HepG2 (cell line): ENCODE data around the gene STIMATE. TPM values are rescaled to one million over a fixed set of nuclear protein-coding genes. Genes with fewer than 3 reads are reported as not detected.

Experiments used
- ATAC-seq: fragments of 200-7000 bp; cut with Tn5 transposase; 3 replicates; pipeline ENCODE4 v1.9.1; 2020; ENCODE audit warnings: mild to moderate bottlenecking, moderate library complexity
- BruUV-seq: library from RNA; stranded (reverse); fragments of 400-500 nt; replicated peaks from 2 replicates; lab custom pipeline; 2021; lab: Mats Ljungman, UMichigan
- CTCF ChIA-PET: fragments of 300-600 bp; formaldehyde crosslinking; extraction: SDS; loops from one replicate; lab custom pipeline; 2021; ENCODE audit warnings: low total read pairs, inconsistent platforms, low intra/inter-chr PET ratio; lab: Yijun Ruan, JAX
- POLR2A ChIA-PET: fragments of 350-600 bp; sonication (Branson Sonifier 250); formaldehyde crosslinking; loops from one replicate; lab custom pipeline; 2020; ENCODE audit warnings: antibody characterized with exemption, inconsistent platforms; lab: Yijun Ruan, JAX
- DNase-seq: peaks from one replicate; pipeline ENCODE4 v3.0.0-alpha.2; 2015; ENCODE audit warnings: low spot score
- FAIRE-seq: peaks from 3 replicates; lab custom pipeline; 2011; peaks lifted over from hg19 to GRCh38; lab: Jason Lieb, UNC
- H2AFZ ChIP-seq: one replicate; pipeline ENCODE4 v1.6.1; 2011; ENCODE audit warnings: low read length, inconsistent platforms
- H3K27ac ChIP-seq: fragments of 300-600 bp; 3 replicates; pipeline ENCODE4 v1.8.0; 2011; ENCODE audit warnings: mixed run types, mild to moderate bottlenecking, mixed read lengths, low read length, inconsistent platforms; ENCODE audit not compliant: insufficient read depth; ENCODE audit errors: extremely low read length
- H3K27me3 ChIP-seq, 2 experiments: fragments of 200-600 bp in 1 of 2; 2 replicates in 1 of 2; 3 replicates in 1 of 2; pipeline versions ENCODE4 v1.6.0 to v1.8.0; 2011; ENCODE audit warnings: low read length in 2 of 2, mild to moderate bottlenecking in 2 of 2, moderate library complexity in 2 of 2, inconsistent platforms in 1 of 2; ENCODE audit not compliant: insufficient read depth in 2 of 2, control insufficient read depth in 1 of 2
- H3K36me3 ChIP-seq, 2 experiments: fragments of 200-600 bp in 1 of 2; replicated peaks in 1 of 2; 2 replicates in 1 of 2; 3 replicates in 1 of 2; pipeline versions ENCODE4 v1.5.1 to v1.8.0; 2011; ENCODE audit warnings: low read length in 2 of 2, inconsistent platforms in 1 of 2; ENCODE audit not compliant: insufficient read depth in 2 of 2, control insufficient read depth in 1 of 2
- H3K4me1 ChIP-seq: 2 replicates; pipeline ENCODE4 v1.5.1; 2012; ENCODE audit warnings: low read length, inconsistent platforms; ENCODE audit not compliant: insufficient read depth
- H3K4me2 ChIP-seq: 2 replicates; pipeline ENCODE4 v1.6.0; 2011; ENCODE audit warnings: low read depth, low read length, inconsistent platforms
- H3K4me3 ChIP-seq, 3 experiments: fragments of 200-600 bp in 1 of 3; sonication (generic), shearing (Covaris generic) in 1 of 3; replicated peaks in 1 of 3; 2 replicates each; pipeline ENCODE4 v1.5.1; 2011 to 2016; ENCODE audit warnings: low read length in 3 of 3, inconsistent platforms in 2 of 3, low read depth in 2 of 3, mild to moderate bottlenecking in 2 of 3, control low read depth in 1 of 3, mixed read lengths in 1 of 3; ENCODE audit not compliant: insufficient read depth in 1 of 3
- H3K79me2 ChIP-seq: one replicate; pipeline ENCODE4 v1.6.1; 2011; ENCODE audit warnings: low read length, inconsistent platforms; ENCODE audit not compliant: insufficient read depth
- H3K9ac ChIP-seq: 2 replicates; pipeline ENCODE4 v1.6.0; 2011; ENCODE audit warnings: mild to moderate bottlenecking, low read depth, low read length, inconsistent platforms; ENCODE audit not compliant: insufficient read depth
- H3K9me3 ChIP-seq: 2 replicates; pipeline ENCODE4 v1.5.1; 2012; ENCODE audit warnings: mild to moderate bottlenecking, low read length
- H4K20me1 ChIP-seq: 2 replicates; pipeline ENCODE4 v1.6.0; 2011; ENCODE audit warnings: inconsistent platforms, mild to moderate bottlenecking, low read length, moderate library complexity; ENCODE audit not compliant: insufficient read depth
- ATF7 ChIP-seq, 2 experiments: fragments of 450-650 bp in 1 of 2; sonication (generic) in 1 of 2; formaldehyde crosslinking in 1 of 2; IDR thresholded peaks; 2 replicates each; pipeline versions ENCODE4 v1.4.0 to v1.6.1; 2016 to 2020; ENCODE audit warnings: antibody characterized with exemption in 1 of 2, mild to moderate bottlenecking in 1 of 2, missing genetic modification reagents in 1 of 2
- CAMTA2 ChIP-seq: sonication (generic); formaldehyde crosslinking; IDR thresholded peaks from 2 replicates; pipeline ENCODE4 v1.4.0; 2020; ENCODE audit warnings: mild to moderate bottlenecking, missing genetic modification reagents, borderline replicate concordance
- CCAR2 ChIP-seq: fragments of 200-400 bp; formaldehyde crosslinking; optimal IDR thresholded peaks from 2 replicates; pipeline ENCODE3; 2018; ENCODE audit warnings: low read depth, mild to moderate bottlenecking, low read length, moderate library complexity
- HNRNPUL1 ChIP-seq: fragments of 200-400 bp; formaldehyde crosslinking; IDR thresholded peaks from 2 replicates; pipeline ENCODE4 v1.6.1; 2017; ENCODE audit warnings: low read depth, mild to moderate bottlenecking, low read length, moderate library complexity
- MED8 ChIP-seq: sonication (generic); formaldehyde crosslinking; IDR thresholded peaks from 2 replicates; pipeline ENCODE4 v1.8.1; 2023; ENCODE audit warnings: mild to moderate bottlenecking, missing genetic modification reagents; ENCODE audit not compliant: insufficient replicate concordance
- POGZ ChIP-seq: sonication (generic); formaldehyde crosslinking; IDR thresholded peaks from 2 replicates; pipeline ENCODE4 v1.4.0; 2020; ENCODE audit warnings: mild to moderate bottlenecking, missing genetic modification reagents
- SOX13 ChIP-seq, 3 experiments: fragments of 450-650 bp in 1 of 3; sonication (generic) in 1 of 3; formaldehyde crosslinking in 1 of 3; IDR thresholded peaks in 2 of 3; conservative IDR thresholded peaks in 1 of 3; 2 replicates each; pipeline versions ENCODE4 v1.5.0 to v1.6.1; 2016 to 2020; ENCODE audit warnings: antibody characterized with exemption in 1 of 3, mild to moderate bottlenecking in 1 of 3, missing compliant biosample characterization in 1 of 3, missing genetic modification reagents in 1 of 3, moderate library complexity in 1 of 3
- SOX5 ChIP-seq: IDR thresholded peaks from 2 replicates; pipeline ENCODE4 v1.6.1; 2016; ENCODE audit warnings: borderline replicate concordance
- TEAD3 ChIP-seq: optimal IDR thresholded peaks from 2 replicates; pipeline ENCODE3; 2016; ENCODE audit warnings: borderline replicate concordance
- XRCC5 ChIP-seq: fragments of 200-400 bp; formaldehyde crosslinking; optimal IDR thresholded peaks from 2 replicates; pipeline ENCODE3; 2017; ENCODE audit warnings: mild to moderate bottlenecking, low read length
- ZFP62 ChIP-seq: sonication (generic); formaldehyde crosslinking; IDR thresholded peaks from 2 replicates; pipeline ENCODE4 v1.4.0; 2020; ENCODE audit warnings: missing genetic modification reagents
- ZNF281 ChIP-seq: sonication (generic); formaldehyde crosslinking; IDR thresholded peaks from 2 replicates; pipeline ENCODE4 v1.4.0; 2020; ENCODE audit warnings: missing genetic modification reagents, borderline replicate concordance
- ZNF292 ChIP-seq: sonication (generic); formaldehyde crosslinking; IDR thresholded peaks from 2 replicates; pipeline ENCODE4 v1.8.1; 2022; ENCODE audit warnings: mild to moderate bottlenecking, low read depth, missing genetic modification reagents, borderline replicate concordance
- ZNF33A ChIP-seq: sonication (generic); formaldehyde crosslinking; IDR thresholded peaks from 2 replicates; pipeline ENCODE4 v1.5.1; 2020; ENCODE audit warnings: missing genetic modification reagents, mild to moderate bottlenecking, moderate library complexity, borderline replicate concordance
- ZNF430 ChIP-seq: sonication (generic); formaldehyde crosslinking; IDR thresholded peaks from 2 replicates; pipeline ENCODE4 v1.9.0; 2021; ENCODE audit warnings: mild to moderate bottlenecking, missing genetic modification reagents
- ZNF652 ChIP-seq: IDR thresholded peaks from 2 replicates; pipeline ENCODE4 v1.6.1; 2016; ENCODE audit warnings: low read depth, borderline replicate concordance
- ZNF710 ChIP-seq: sonication (generic); formaldehyde crosslinking; IDR thresholded peaks from 2 replicates; pipeline ENCODE4 v1.5.0; 2020; ENCODE audit warnings: mild to moderate bottlenecking, missing genetic modification reagents, borderline replicate concordance
- WGBS: methylation state at CpG from one replicate; pipeline ENCODE4 v1.1.6; 2017; ENCODE audit warnings: low lambda C conversion rate; 5-methylcytosine and 5-hydroxymethylcytosine counted together
- in situ Hi-C: cut with HindIII; loops from 2 replicates; pipeline ENCODE4 v1.10.0; 2017; ENCODE audit warnings: low pct_unique_long_range_greater_than_20kb; ENCODE audit not compliant: extremely low pct_ligation_motif_present
- intact Hi-C: fragments of 100-400 bp; cut with micrococcal nuclease; formaldehyde crosslinking; loops from one replicate; pipeline ENCODE4 v1.10.0; 2022; ENCODE audit not compliant: unreplicated experiment
- polyA plus RNA-seq, 8 experiments: library from polyadenylated mRNA; depleted of rRNA in 3 of 8; stranded (reverse) in 7 of 8; unstranded in 1 of 8; fragments of >200 nt; fragmentation: Illumina TruSeq in 4 of 8; extraction: Trizol in 4 of 8; gene quantifications; 2 replicates each; pipeline versions ENCODE4 v1.2.1 to v1.2.3, GENCODE V29; 2011 to 2016; ENCODE audit warnings: low read depth in 4 of 8, missing spikeins in 1 of 8, mixed read lengths in 1 of 8; ENCODE audit not compliant: insufficient read depth in 1 of 8
- total RNA-seq, 5 experiments: library from RNA; depleted of rRNA; stranded (reverse); fragments of >200 nt; fragmentation: Illumina TruSeq; extraction: Trizol; gene quantifications; 2 replicates each; pipeline ENCODE4 v1.2.3, GENCODE V29; 2016; ENCODE audit warnings: low read depth in 1 of 5
- TF ChIP-seq, protein P1 (sequence below): sonication (generic); formaldehyde crosslinking; IDR thresholded peaks from 2 replicates; pipeline ENCODE4 v1.4.0; 2020; ENCODE audit warnings: mild to moderate bottlenecking, missing genetic modification reagents

STIMATE gene
- total and polyA plus RNA-seq, 2 of the 13 experiments (the other 11 are each of a cell fraction or from before 2014, with no cell fraction given) = 5.7 to 11.7 TPM

- ChIA-PET CTCF (no interaction called here), POLR2A (interaction anchor here (0.7 to 1.2 kb wide), 3 partner anchors 10 to 62 kb away, joined by 3 read pairs; partner anchors contain the start of gene STIMATE)
- TF ChIP-seq TEAD3 (CRISPR knock-in tag) = peak; percentile 67
- 0 out of 2 replicates have a peak, but pooled peaks have one; percentile 55 for TF ChIP-seq ZNF430 (CRISPR knock-in tag)
- TF ChIP-seq ZNF710 (CRISPR knock-in tag) = no peak
- TF ChIP-seq MED8 (CRISPR knock-in tag) = peak; percentile 21
- TF ChIP-seq, protein P1, sequence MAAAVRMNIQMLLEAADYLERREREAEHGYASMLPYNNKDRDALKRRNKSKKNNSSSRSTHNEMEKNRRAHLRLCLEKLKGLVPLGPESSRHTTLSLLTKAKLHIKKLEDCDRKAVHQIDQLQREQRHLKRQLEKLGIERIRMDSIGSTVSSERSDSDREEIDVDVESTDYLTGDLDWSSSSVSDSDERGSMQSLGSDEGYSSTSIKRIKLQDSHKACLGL (CRISPR knock-in tag) = 0 out of 2 replicates have a peak, but pooled peaks have one; percentile 49
- TF ChIP-seq ATF7 (IDR thresholded peaks at IDR 0.05) = no peak
- TF ChIP-seq ATF7 (CRISPR knock-in tag; IDR thresholded peaks at IDR 0.05) = no peak
- TF ChIP-seq CAMTA2 (CRISPR knock-in tag) = 0 out of 2 replicates have a peak, but pooled peaks have one; percentile 45
- TF ChIP-seq ZFP62 = no peak
- TF ChIP-seq ZNF33A (CRISPR knock-in tag) = no peak
- TF ChIP-seq POGZ = no peak
- peak; percentile 16 for TF ChIP-seq XRCC5
- TF ChIP-seq ZNF292 (CRISPR knock-in tag) = 0 out of 2 replicates have a peak, but pooled peaks have one; percentile 62
- no peak for TF ChIP-seq CCAR2
- no peak for TF ChIP-seq ZNF652
- TF ChIP-seq HNRNPUL1 = no peak
- TF ChIP-seq ZNF281 (CRISPR knock-in tag) = peak; percentile 38; the same call in 1 of the 2 replicates
- TF ChIP-seq SOX13 (IDR thresholded peaks at IDR 0.05) = no peak
- TF ChIP-seq SOX13 (CRISPR knock-in tag; conservative IDR thresholded peaks at IDR 0.05 in 1 of 2, IDR thresholded peaks at IDR 0.05 in 1 of 2) = 0 out of 4 replicates have a peak, but pooled peaks of 1 of the 2 experiments have one; percentile 24
- 0 out of 2 replicates have a peak, but pooled peaks have one; percentile 15 for TF ChIP-seq SOX5 (CRISPR knock-in tag)
These were observed 62.4 kb downstream of the STIMATE start, which contains the start of gene MUSTN1 for GRCh38 chr3:52834871-52835501. TSS of gene MUSTN1 (minus strand) at chr3:52835019. CDS start at chr3:52834948, 71 bp downstream.

More at GRCh38 chr3:52834871-52835501, 62.4 kb downstream of the STIMATE start, which contains the start of gene MUSTN1:
- no peak for FAIRE-seq
- Histone ChIP-seq H3K4me1 (peaks cover 42% of the 10 kb centered on the region), H3K9me3 (no peaks in the 10 kb centered on the region), H3K4me2 (peak within 1 kb of the TSS; percentile 70), H2AFZ (no peak within 1 kb of the TSS), H3K79me2 (no peaks in the 10 kb centered on the region), H3K36me3 (no peaks in the 10 kb centered on the region), H3K9ac (no peak within 1 kb of the TSS), H3K4me3 (peak within 1 kb of the TSS in 2 of 3 experiments; percentile 36 to 55; a peak in 3 of 6 replicates), H4K20me1 (no peaks in the 10 kb centered on the region), H3K27me3 (no peaks in the 10 kb centered on the region), H3K27ac (no peak within 1 kb of the TSS)
- peak; percentile 59 for DNase-seq
- ATAC-seq = peak; percentile 42
- intact Hi-C loops (no loop called here), in situ Hi-C loops (no loop called here)
- 14% methylated on average over 4 of the region's 11 CpGs for WGBS
- BruUV-seq = no TSS peak
